Fibroblast of lung (primary cell): Measurements from ENCODE around the gene ADAMTS9. TPM values are rescaled to one million over a fixed set of nuclear protein-coding genes. Genes with fewer than 3 reads are reported as not detected.

Experiments
- DNase-seq, 2 donors: peaks; one replicate each; pipeline versions ENCODE4 v3.0.0 to v3.0.0-alpha.2; 2010; ENCODE audit warnings: low read depth in 2 of 2
- H2AFZ ChIP-seq: 2 replicates; pipeline ENCODE4 v1.5.1; 2012; ENCODE audit warnings: low read length, control low read depth, inconsistent platforms
- H3K27ac ChIP-seq: 2 replicates; pipeline ENCODE4 v1.5.1; 2011; ENCODE audit warnings: low read length, control low read depth; ENCODE audit not compliant: insufficient read depth
- H3K27me3 ChIP-seq: 2 replicates; pipeline ENCODE4 v1.5.1; 2011; ENCODE audit warnings: mild to moderate bottlenecking, low read length; ENCODE audit not compliant: control insufficient read depth, insufficient read depth
- H3K36me3 ChIP-seq: 2 replicates; pipeline ENCODE4 v1.5.1; 2011; ENCODE audit warnings: low read length; ENCODE audit not compliant: control insufficient read depth, insufficient read depth
- H3K4me1 ChIP-seq: 2 replicates; pipeline ENCODE4 v1.5.1; 2011; ENCODE audit warnings: low read length; ENCODE audit not compliant: control insufficient read depth, insufficient read depth; ENCODE audit errors: extremely low read depth
- H3K4me2 ChIP-seq: 2 replicates; pipeline ENCODE4 v1.5.1; 2011; ENCODE audit warnings: low read length, control low read depth; ENCODE audit not compliant: insufficient read depth; ENCODE audit errors: extremely low read depth
- H3K4me3 ChIP-seq, 4 experiments: fragments of 200-600 bp in 1 of 4; sonication (generic) in 1 of 4; replicated peaks in 1 of 4; 2 replicates each; pipeline ENCODE4 v1.5.1; 2011 to 2016; ENCODE audit warnings: low read length in 4 of 4, low read depth in 3 of 4, mild to moderate bottlenecking in 3 of 4, control low read depth in 2 of 4, inconsistent platforms in 1 of 4, mixed read lengths in 1 of 4; ENCODE audit not compliant: insufficient read depth in 1 of 4; ENCODE audit errors: control extremely low read depth in 1 of 4
- H3K79me2 ChIP-seq: 2 replicates; pipeline ENCODE4 v1.5.1; 2012; ENCODE audit warnings: mild to moderate bottlenecking, low read length, inconsistent platforms; ENCODE audit not compliant: control insufficient read depth, insufficient read depth
- H3K9ac ChIP-seq: 2 replicates; pipeline ENCODE4 v1.5.1; 2011; ENCODE audit warnings: mild to moderate bottlenecking, low read length, control low read depth; ENCODE audit not compliant: insufficient read depth
- H3K9me3 ChIP-seq: 2 replicates; pipeline ENCODE4 v1.5.1; 2012; ENCODE audit warnings: low read depth, low read length; ENCODE audit not compliant: control insufficient read depth, insufficient read depth
- H4K20me1 ChIP-seq: 2 replicates; pipeline ENCODE4 v1.5.1; 2011; ENCODE audit warnings: low read length; ENCODE audit not compliant: control insufficient read depth, insufficient read depth; ENCODE audit errors: extremely low read depth
- EZH2 ChIP-seq: IDR thresholded peaks from 2 replicates; pipeline ENCODE4 v1.5.1; 2012; ENCODE audit warnings: low read length, control low read depth, mild to moderate bottlenecking; ENCODE audit errors: missing control alignments
- polyA plus RNA-seq, 2 donors: library from polyadenylated mRNA; depleted of rRNA in 1 of 2; stranded (reverse) in 1 of 2; unstranded in 1 of 2; fragments of >200 nt; gene quantifications; 2 replicates each; pipeline ENCODE4 v1.2.1, GENCODE V29; 2011 to 2012; ENCODE audit warnings: missing spikeins in 1 of 2
- total RNA-seq: library from RNA; depleted of rRNA; stranded (reverse); fragments of >200 nt; gene quantifications from 2 replicates; pipeline ENCODE4 v1.2.1, GENCODE V29; 2014
- TF ChIP-seq, protein P1 (sequence below), 2 donors: IDR thresholded peaks in 1 of 2; conservative IDR thresholded peaks in 1 of 2; 1 replicate in 1 of 2; 2 replicates in 1 of 2; pipeline ENCODE4 v1.5.1; 2011 to 2012; ENCODE audit warnings: low read length in 2 of 2, control low read depth in 1 of 2, inconsistent platforms in 1 of 2, low read depth in 1 of 2, mild to moderate bottlenecking in 1 of 2

The ADAMTS9 gene
- total and polyA plus RNA-seq, 2 donors (not counting 1 experiment from before 2014, with no cell fraction given) = 0.82 to 1.8 TPM

DNA sequence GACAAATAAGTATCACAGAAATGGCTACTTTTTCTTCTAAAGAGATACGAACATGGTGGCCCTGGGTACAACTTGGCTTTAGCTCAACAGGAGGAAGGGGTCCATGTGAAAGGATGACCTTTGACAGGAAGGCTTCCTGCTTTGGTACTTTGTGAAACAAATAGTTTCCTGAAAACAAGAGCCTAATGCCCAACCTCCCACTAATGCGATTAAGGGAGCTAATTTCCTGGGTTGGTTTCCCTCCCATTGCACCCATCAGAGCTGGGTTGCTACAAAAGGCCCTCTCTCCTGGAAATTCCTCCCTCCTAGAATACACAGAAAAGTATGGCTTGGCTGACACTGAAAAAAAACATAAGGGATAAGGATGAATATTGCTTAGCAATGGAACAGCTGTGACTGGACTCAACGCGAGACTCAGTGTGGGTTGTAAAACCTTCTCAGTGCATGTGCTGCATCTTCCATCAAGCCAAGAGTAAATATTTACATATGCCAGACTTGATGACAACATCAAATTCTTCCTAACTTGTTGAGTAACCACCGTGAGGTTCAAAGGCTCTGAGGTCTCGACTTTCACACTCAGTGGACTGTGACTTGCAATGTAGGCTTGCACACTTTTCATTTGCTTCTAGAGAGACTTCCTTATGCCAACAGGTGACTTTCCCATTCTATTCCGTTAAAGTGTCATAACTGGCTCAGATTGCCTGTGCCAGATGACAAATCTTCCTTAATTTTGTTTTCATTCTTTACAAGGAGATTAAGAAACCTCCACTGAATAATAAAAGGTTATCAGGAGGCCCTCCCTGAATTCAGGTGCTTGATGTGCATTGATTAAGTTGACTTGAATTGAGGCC, 60.1 kb downstream of the ADAMTS9 start:
- no peaks in the 10 kb centered on the region for H3K4me1 ChIP-seq
- no peaks in the 10 kb centered on the region for H3K36me3 ChIP-seq
- TF ChIP-seq, protein P1, sequence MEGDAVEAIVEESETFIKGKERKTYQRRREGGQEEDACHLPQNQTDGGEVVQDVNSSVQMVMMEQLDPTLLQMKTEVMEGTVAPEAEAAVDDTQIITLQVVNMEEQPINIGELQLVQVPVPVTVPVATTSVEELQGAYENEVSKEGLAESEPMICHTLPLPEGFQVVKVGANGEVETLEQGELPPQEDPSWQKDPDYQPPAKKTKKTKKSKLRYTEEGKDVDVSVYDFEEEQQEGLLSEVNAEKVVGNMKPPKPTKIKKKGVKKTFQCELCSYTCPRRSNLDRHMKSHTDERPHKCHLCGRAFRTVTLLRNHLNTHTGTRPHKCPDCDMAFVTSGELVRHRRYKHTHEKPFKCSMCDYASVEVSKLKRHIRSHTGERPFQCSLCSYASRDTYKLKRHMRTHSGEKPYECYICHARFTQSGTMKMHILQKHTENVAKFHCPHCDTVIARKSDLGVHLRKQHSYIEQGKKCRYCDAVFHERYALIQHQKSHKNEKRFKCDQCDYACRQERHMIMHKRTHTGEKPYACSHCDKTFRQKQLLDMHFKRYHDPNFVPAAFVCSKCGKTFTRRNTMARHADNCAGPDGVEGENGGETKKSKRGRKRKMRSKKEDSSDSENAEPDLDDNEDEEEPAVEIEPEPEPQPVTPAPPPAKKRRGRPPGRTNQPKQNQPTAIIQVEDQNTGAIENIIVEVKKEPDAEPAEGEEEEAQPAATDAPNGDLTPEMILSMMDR (conservative IDR thresholded peaks at IDR 0.05 in 1 of 2, IDR thresholded peaks at IDR 0.05 in 1 of 2; ENCODE audit: low read depth in 1 of 2, low read length in 2 of 2) = no peak
- TF ChIP-seq EZH2 = no peak
- no peaks in the 10 kb centered on the region for H3K9me3 ChIP-seq
- H3K79me2 ChIP-seq = no peaks in the 10 kb centered on the region
- no peak overlapping the region for H2AFZ ChIP-seq
- peak in 1 of 2 donors; percentile 48 for DNase-seq
- H3K4me2 ChIP-seq = no peak overlapping the region
- no peak overlapping the region for H3K27ac ChIP-seq
- H3K9ac ChIP-seq = no peak overlapping the region
- no peaks in the 10 kb centered on the region for H4K20me1 ChIP-seq
- H3K27me3 ChIP-seq = no peaks in the 10 kb centered on the region
- no peak overlapping the region for H3K4me3 ChIP-seq

DNA sequence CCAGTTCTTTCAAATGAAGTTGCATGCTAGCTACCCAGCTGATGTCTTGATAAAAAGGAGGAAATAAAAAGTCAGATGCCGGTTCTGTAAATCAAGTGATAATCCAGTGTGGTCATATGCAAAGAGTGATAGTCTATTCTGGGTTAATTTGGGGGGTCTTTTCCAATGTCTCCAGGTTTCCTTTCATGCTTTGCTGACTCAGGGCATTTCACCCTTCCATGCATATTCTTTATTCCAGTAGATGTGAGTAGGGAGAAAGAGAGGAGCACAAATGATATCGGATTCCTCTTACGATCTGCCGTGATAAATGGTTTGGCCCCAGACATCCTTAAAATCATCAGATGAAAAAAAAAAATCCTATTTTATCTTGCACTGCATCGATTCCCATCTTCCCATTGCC, 60.8 kb downstream of the ADAMTS9 start:
- Histone ChIP-seq H3K4me3 (no peak overlapping the region), H3K9me3 (no peaks in the 10 kb centered on the region), H2AFZ (no peak overlapping the region), H4K20me1 (no peaks in the 10 kb centered on the region), H3K9ac (no peak overlapping the region), H3K4me2 (no peak overlapping the region), H3K27me3 (no peaks in the 10 kb centered on the region), H3K36me3 (no peaks in the 10 kb centered on the region), H3K79me2 (no peaks in the 10 kb centered on the region), H3K4me1 (no peaks in the 10 kb centered on the region), H3K27ac (no peak overlapping the region)
- no peak for TF ChIP-seq EZH2
- TF ChIP-seq, protein P1 (conservative IDR thresholded peaks at IDR 0.05 in 1 of 2, IDR thresholded peaks at IDR 0.05 in 1 of 2; ENCODE audit: low read depth in 1 of 2, low read length in 2 of 2) = no peak
- no peak for DNase-seq

DNA sequence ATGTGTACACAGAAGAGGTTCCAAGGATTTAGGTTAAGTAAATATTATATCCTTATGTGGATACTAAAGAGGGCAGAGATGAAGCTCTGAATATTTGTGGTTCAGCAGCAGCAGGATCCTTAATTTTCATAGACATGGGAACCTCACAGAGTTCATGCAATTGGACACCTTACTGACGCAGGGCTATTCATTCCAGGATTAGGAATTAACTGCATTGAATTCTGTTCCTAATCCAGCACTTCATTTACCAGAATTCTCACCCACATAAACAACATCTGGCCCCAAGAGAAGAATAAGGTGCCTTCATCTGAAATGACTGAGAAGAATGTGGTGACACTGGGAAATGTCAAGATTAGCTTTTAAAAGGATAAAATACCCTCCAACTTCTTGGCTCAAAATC, 62.4 kb downstream of the ADAMTS9 start:
- H3K4me3 ChIP-seq = no peak overlapping the region
- H3K9me3 ChIP-seq = no peaks in the 10 kb centered on the region
- TF ChIP-seq, protein P1 (conservative IDR thresholded peaks at IDR 0.05 in 1 of 2, IDR thresholded peaks at IDR 0.05 in 1 of 2; ENCODE audit: low read depth in 1 of 2, low read length in 2 of 2) = no peak
- no peak for TF ChIP-seq EZH2
- H4K20me1 ChIP-seq = no peaks in the 10 kb centered on the region
- no peak overlapping the region for H2AFZ ChIP-seq
- H3K4me1 ChIP-seq = no peaks in the 10 kb centered on the region
- H3K27me3 ChIP-seq = no peaks in the 10 kb centered on the region
- no peaks in the 10 kb centered on the region for H3K79me2 ChIP-seq
- H3K4me2 ChIP-seq = no peak overlapping the region
- no peaks in the 10 kb centered on the region for H3K36me3 ChIP-seq
- no peak overlapping the region for H3K9ac ChIP-seq
- no peak for DNase-seq
- H3K27ac ChIP-seq = no peak overlapping the region
